ENCODE data around the gene SPSB4.

Gene SPSB4

DNA sequence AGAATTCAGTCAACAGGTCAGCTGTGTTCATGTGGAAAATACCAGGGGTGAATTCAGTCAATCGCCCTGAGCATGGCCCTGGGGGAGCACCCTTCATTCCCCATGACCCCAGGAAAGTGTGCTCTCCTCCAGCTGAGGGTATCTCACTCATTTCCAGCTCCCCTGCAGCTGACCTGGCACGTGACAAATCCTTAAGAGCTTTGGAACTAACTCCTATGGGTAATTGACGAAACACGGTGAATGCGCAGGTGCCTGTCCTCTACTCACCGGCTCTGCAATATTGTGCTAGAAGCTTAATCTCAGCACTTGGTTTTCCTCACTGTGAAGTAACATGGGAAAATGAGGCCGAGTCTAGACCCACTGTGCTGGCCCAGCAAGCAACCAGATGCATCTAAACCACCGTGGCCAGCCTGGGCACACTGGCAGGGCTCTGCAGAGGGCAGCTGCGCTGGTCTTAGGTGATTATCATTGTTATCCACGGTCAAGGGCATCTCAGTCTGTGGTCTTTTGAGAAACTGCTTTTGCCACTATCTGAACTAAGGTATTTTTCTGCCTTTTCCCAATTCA is 63.1 kb downstream of the SPSB4 start (continued):
- no peak for TF ChIP-seq PRDM10 (tag by site-specific recombination; IDR thresholded peaks at IDR 0.05)
- no peak for TF ChIP-seq ZNF600 (tag by site-specific recombination; IDR thresholded peaks at IDR 0.05)
- TF ChIP-seq GLIS2 (tag by site-specific recombination; IDR thresholded peaks at IDR 0.05): no peak
- TF ChIP-seq ZFHX2 (tag by site-specific recombination; conservative IDR thresholded peaks at IDR 0.05): no peak
- TF ChIP-seq ZNF174 (tag by site-specific recombination; IDR thresholded peaks at IDR 0.05): no peak
- no peak for TF ChIP-seq ZNF16 (tag by site-specific recombination; IDR thresholded peaks at IDR 0.05; ENCODE audit: low read depth)
- TF ChIP-seq SCRT2 (tag by site-specific recombination; IDR thresholded peaks at IDR 0.05): no peak
- TF ChIP-seq ZNF785 (tag by site-specific recombination; IDR thresholded peaks at IDR 0.05): no peak
- no peak for TF ChIP-seq ZNF658 (tag by site-specific recombination; IDR thresholded peaks at IDR 0.05)
- no peak for TF ChIP-seq KLF17 (tag by site-specific recombination; IDR thresholded peaks at IDR 0.05)
- TF ChIP-seq GFI1B (tag by site-specific recombination; IDR thresholded peaks at IDR 0.05): no peak
- TF ChIP-seq RBAK (tag by site-specific recombination; IDR thresholded peaks at IDR 0.05): no peak

DNA sequence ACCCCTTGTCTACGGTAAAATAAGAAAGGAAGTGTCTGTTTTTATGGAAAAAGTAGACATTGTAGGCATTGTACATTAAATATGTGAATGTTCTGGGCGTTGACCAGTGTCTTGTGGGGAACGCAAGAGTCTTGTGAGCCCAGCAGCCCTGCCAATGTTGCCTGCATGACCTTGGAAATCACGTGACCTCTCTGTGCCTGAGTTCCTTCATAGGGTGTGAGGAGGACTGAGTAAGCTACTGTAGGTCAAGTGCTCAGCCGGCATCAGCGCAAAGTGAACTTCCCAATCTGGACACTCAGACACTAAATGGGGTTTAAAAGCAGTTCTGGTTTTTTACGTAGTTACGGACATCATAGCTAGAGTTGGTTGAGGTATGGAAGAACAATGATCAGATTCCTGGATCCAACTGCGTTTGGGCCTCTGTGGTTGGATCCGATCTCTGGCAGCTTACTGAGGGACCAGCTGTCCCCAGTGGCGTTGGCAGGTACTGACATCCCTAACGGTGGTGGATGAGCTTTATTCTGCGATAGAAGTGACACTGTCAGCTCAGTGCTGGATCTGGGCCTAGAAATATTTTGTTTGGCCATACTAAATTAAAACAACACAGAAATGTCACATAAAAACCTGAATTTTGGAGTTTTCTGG is 63.8 kb downstream of the SPSB4 start:
- POLR2A ChIA-PET: no interaction called here
- CTCF ChIA-PET: interaction anchor here (0.8 to 2.2 kb wide), 7 partner anchors 9 to 115 kb away, joined by 3 to 13 read pairs (median 4); no protein-coding TSS in a partner anchor
- Histone ChIP-seq H3K36me3 (ENCODE audit: control insufficient read depth in 2 of 2, insufficient read depth in 1 of 2, low read length in 2 of 2) (no peaks in the 10 kb centered on the region), H3K4me3 (ENCODE audit: low read depth, low read length) (no peak overlapping the region), H3K9me3 (ENCODE audit: control insufficient read depth, insufficient read depth, low read depth, low read length) (no peaks in the 10 kb centered on the region), H3K4me1 (ENCODE audit: control insufficient read depth, insufficient read depth, low read length) (no peaks in the 10 kb centered on the region), H3K27ac (ENCODE audit: extremely low read depth, low read depth, low read length) (no peak overlapping the region)
- no peak for TF ChIP-seq ZFP37 (tag by site-specific recombination; IDR thresholded peaks at IDR 0.05)
- TF ChIP-seq ZNF416 (tag by site-specific recombination; IDR thresholded peaks at IDR 0.05): no peak
- no peak for TF ChIP-seq OSR2 (tag by site-specific recombination; IDR thresholded peaks at IDR 0.05)
- no peak for TF ChIP-seq ZNF449 (tag by site-specific recombination; IDR thresholded peaks at IDR 0.05)
- no peak for TF ChIP-seq BCL6B (tag by site-specific recombination; IDR thresholded peaks at IDR 0.05)
- no peak for TF ChIP-seq BCL11B (tag by site-specific recombination; IDR thresholded peaks at IDR 0.05; ENCODE audit: low read depth)
- no peak for TF ChIP-seq ZSCAN16 (tag by site-specific recombination; IDR thresholded peaks at IDR 0.05)
- TF ChIP-seq ZSCAN23 (tag by site-specific recombination; IDR thresholded peaks at IDR 0.05): no peak
- no peak for TF ChIP-seq KLF1 (tag by site-specific recombination; IDR thresholded peaks at IDR 0.05)
- TF ChIP-seq, protein P1, sequence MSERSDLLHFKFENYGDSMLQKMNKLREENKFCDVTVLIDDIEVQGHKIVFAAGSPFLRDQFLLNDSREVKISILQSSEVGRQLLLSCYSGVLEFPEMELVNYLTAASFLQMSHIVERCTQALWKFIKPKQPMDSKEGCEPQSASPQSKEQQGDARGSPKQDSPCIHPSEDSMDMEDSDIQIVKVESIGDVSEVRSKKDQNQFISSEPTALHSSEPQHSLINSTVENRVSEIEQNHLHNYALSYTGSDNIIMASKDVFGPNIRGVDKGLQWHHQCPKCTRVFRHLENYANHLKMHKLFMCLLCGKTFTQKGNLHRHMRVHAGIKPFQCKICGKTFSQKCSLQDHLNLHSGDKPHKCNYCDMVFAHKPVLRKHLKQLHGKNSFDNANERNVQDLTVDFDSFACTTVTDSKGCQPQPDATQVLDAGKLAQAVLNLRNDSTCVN (tag by site-specific recombination; optimal IDR thresholded peaks at IDR 0.05): no peak
- no peak for TF ChIP-seq GLIS1 (tag by site-specific recombination; IDR thresholded peaks at IDR 0.05)
- TF ChIP-seq ZNF639 (tag by site-specific recombination; IDR thresholded peaks at IDR 0.05): no peak
- no peak for TF ChIP-seq ZNF777 (tag by site-specific recombination; IDR thresholded peaks at IDR 0.05; ENCODE audit: borderline replicate concordance)
- no peak for TF ChIP-seq ZNF16 (tag by site-specific recombination; IDR thresholded peaks at IDR 0.05; ENCODE audit: low read depth)
- TF ChIP-seq ZNF146 (tag by site-specific recombination; IDR thresholded peaks at IDR 0.05): no peak
- no peak; the same call in 1 of the 2 replicates for TF ChIP-seq ZNF600 (tag by site-specific recombination; IDR thresholded peaks at IDR 0.05)
